Measurements from ENCODE around the gene SEMA6D.

- TF ChIP-seq CTCF (IDR thresholded peaks at IDR 0.05), result no peak
- no peak for TF ChIP-seq POLR2A (IDR thresholded peaks at IDR 0.05)
Observed at GRCh38 chr15:47753591-47753990, 36.3 kb downstream of the SEMA6D start.

Measured in uterus (tissue), 2 donors.